ENCODE data around the gene PLEKHN1. TPM values are rescaled to one million over a fixed set of nuclear protein-coding genes. Genes with fewer than 3 reads are reported as not detected.

Gene PLEKHN1
- total and polyA plus RNA-seq, 2 donors from 2014 or later = 14.3 TPM; not detected in 1

- Histone ChIP-seq H3K4me3 (ENCODE audit: low read length in 3 of 3) (peak overlapping the region in 1 of 3 donors; percentile 41), H3K27ac (ENCODE audit: low read depth in 2 of 2, low read length in 2 of 2) (peak overlapping the region; percentile 83 to 84), H3K4me1 (ENCODE audit: control insufficient read depth in 2 of 3, insufficient read depth in 2 of 3, low read depth in 1 of 3, low read length in 3 of 3) (peaks cover 0 to 34% (median 0%) of the 10 kb centered on the region in 3 donors), H3K36me3 (ENCODE audit: control insufficient read depth in 2 of 3, insufficient read depth in 3 of 3, low read length in 3 of 3) (no peaks in the 10 kb centered on the region), H3K9ac (ENCODE audit: low read length in 3 of 3) (peak overlapping the region in 1 of 3 donors; percentile 22), H3K27me3 (ENCODE audit: control insufficient read depth, insufficient read depth, low read length) (no peaks in the 10 kb centered on the region), H3K9me3 (ENCODE audit: control insufficient read depth in 2 of 3, insufficient read depth in 1 of 3, low read length in 3 of 3) (no peaks in the 10 kb centered on the region)
- DNase-seq = no peak
- intact Hi-C loops (cut with DNase I) = no loop called here
- no peak for FAIRE-seq
- no peak for TF ChIP-seq CTCF (IDR thresholded peaks at IDR 0.05; ENCODE audit: borderline replicate concordance, extremely low read depth, insufficient read depth)
Observed at GRCh38 chr1:941015-941587, 25.2 kb upstream of the PLEKHN1 start.

DNA sequence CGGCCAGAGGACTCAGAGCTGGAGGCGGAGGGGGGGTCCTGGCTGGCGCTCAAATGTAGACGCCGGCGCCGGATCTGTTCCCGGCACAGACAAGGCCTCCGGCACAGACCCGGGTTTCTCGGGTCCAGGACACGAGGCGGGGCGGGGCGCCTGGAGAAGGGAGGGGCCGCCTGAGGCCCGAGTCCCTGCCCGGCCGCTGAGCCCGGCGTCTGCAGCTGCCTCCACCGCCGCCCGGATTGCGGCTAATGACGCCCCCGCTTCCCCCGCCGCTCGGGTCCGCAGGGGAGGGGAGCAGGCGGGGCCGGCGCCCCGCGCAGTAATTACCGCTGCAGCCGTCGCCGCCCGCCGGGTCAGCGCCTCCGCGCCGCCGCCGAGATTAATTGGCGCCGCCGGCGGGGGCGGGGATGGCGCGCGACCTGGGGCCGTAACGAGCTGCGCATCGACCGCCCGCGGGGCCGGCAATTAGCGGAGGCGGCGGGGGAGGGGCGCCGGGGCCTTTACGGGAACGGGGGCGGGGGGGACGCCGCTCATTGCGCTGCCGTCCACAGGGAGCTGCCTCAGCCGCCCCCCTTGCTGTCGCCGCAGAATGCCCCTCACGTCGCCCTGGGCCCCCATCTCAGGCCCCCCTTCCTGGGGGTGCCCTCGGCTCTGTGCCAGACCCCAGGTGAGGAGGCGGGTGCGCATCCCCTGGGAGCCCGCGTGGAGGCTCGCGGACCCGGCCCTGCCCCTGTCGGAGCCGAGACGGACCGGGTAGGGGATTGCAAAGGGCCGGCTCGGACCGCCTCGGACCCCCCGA is 24.5 kb upstream of the PLEKHN1 start:
- intact Hi-C loops (cut with DNase I) = no loop called here
- Histone ChIP-seq H3K4me1 (ENCODE audit: control insufficient read depth in 2 of 3, insufficient read depth in 2 of 3, low read depth in 1 of 3, low read length in 3 of 3) (peaks cover 0 to 34% (median 0%) of the 10 kb centered on the region in 3 donors), H3K27me3 (ENCODE audit: control insufficient read depth, insufficient read depth, low read length) (no peaks in the 10 kb centered on the region), H3K4me3 (ENCODE audit: low read length in 3 of 3) (no peak overlapping the region), H3K9me3 (ENCODE audit: control insufficient read depth in 2 of 3, insufficient read depth in 1 of 3, low read length in 3 of 3) (no peaks in the 10 kb centered on the region), H3K36me3 (ENCODE audit: control insufficient read depth in 2 of 3, insufficient read depth in 3 of 3, low read length in 3 of 3) (no peaks in the 10 kb centered on the region), H3K27ac (ENCODE audit: low read depth in 2 of 2, low read length in 2 of 2) (peak overlapping the region; percentile 75 to 83), H3K9ac (ENCODE audit: low read length in 3 of 3) (no peak overlapping the region)
- no peak for TF ChIP-seq CTCF (IDR thresholded peaks at IDR 0.05; ENCODE audit: borderline replicate concordance, extremely low read depth, insufficient read depth)
- DNase-seq (peak; percentile 88 to 97 (median 93)), FAIRE-seq (no peak)

- intact Hi-C loops (cut with DNase I) = no loop called here
- FAIRE-seq (no peak), DNase-seq (peak in 3 of 5 donors; percentile 34 to 69 (median 51))
- no peak overlapping the region for H3K4me3 ChIP-seq (ENCODE audit: low read length in 3 of 3)
- peak overlapping the region in 1 of 3 donors; percentile 46 for H3K9ac ChIP-seq (ENCODE audit: low read length in 3 of 3)
- H3K9me3 ChIP-seq (ENCODE audit: control insufficient read depth in 2 of 3, insufficient read depth in 1 of 3, low read length in 3 of 3) = no peaks in the 10 kb centered on the region
- no peak for TF ChIP-seq CTCF (IDR thresholded peaks at IDR 0.05; ENCODE audit: borderline replicate concordance, extremely low read depth, insufficient read depth)
- peak overlapping the region; percentile 71 to 75 for H3K27ac ChIP-seq (ENCODE audit: low read depth in 2 of 2, low read length in 2 of 2)
- peaks cover 0 to 34% (median 0%) of the 10 kb centered on the region in 3 donors for H3K4me1 ChIP-seq (ENCODE audit: control insufficient read depth in 2 of 3, insufficient read depth in 2 of 3, low read depth in 1 of 3, low read length in 3 of 3)
- H3K36me3 ChIP-seq (ENCODE audit: control insufficient read depth in 2 of 3, insufficient read depth in 3 of 3, low read length in 3 of 3) = no peaks in the 10 kb centered on the region
- H3K27me3 ChIP-seq (ENCODE audit: control insufficient read depth, insufficient read depth, low read length) = no peaks in the 10 kb centered on the region
Observed at GRCh38 chr1:942411-942821, 23.9 kb upstream of the PLEKHN1 start.

Measured in kidney (tissue), 14 donors.